Globus pallidus (tissue), 1 donor: ENCODE results near the gene RAC3.
A peak's percentile ranks its signal among the peaks of the same experiment; 100 is the strongest.

Experiments
- DNase-seq: peaks from one replicate; pipeline ENCODE4 v3.0.0-alpha.2; 2015; ENCODE audit warnings: low spot score

RAC3 gene

GRCh38 chr17:81999587-81999975, 31.9 kb upstream of the RAC3 start:
- DNase-seq: no peak

- DNase-seq: no peak
These were observed 31.3 kb upstream of the RAC3 start for GRCh38 chr17:81999976-82000802.

- no peak for DNase-seq
These were observed 30.5 kb upstream of the RAC3 start for GRCh38 chr17:82000803-82001570.

- DNase-seq: no peak
These were observed 29.9 kb upstream of the RAC3 start for GRCh38 chr17:82001571-82002056.

- no peak for DNase-seq
These were observed 27.8 kb upstream of the RAC3 start for GRCh38 chr17:82003411-82004381.

- DNase-seq: no peak
These were observed 26.7 kb upstream of the RAC3 start for GRCh38 chr17:82004517-82005455.

- DNase-seq: no peak
These were observed 25.7 kb upstream of the RAC3 start for GRCh38 chr17:82005701-82006348.

GRCh38 chr17:82006468-82007227, 24.8 kb upstream of the RAC3 start:
- peak; percentile 61 for DNase-seq

GRCh38 chr17:82007228-82007494, 24.3 kb upstream of the RAC3 start:
- no peak for DNase-seq

- DNase-seq: no peak
These were observed 23.8 kb upstream of the RAC3 start for GRCh38 chr17:82007495-82008257.

GRCh38 chr17:82008258-82008940, 23.1 kb upstream of the RAC3 start:
- DNase-seq: no peak

GRCh38 chr17:82008941-82009405, 22.5 kb upstream of the RAC3 start:
- no peak for DNase-seq

GRCh38 chr17:82009413-82009812, 22.1 kb upstream of the RAC3 start:
- no peak for DNase-seq

GRCh38 chr17:82010575-82011525, 20.6 kb upstream of the RAC3 start:
- no peak for DNase-seq

GRCh38 chr17:82011617-82012187, 19.8 kb upstream of the RAC3 start:
- DNase-seq: no peak

GRCh38 chr17:82012261-82012639, 19.2 kb upstream of the RAC3 start:
- no peak for DNase-seq
